HG03095 (cell line): ENCODE measurements around the gene PLEKHG5.

Experiments
- ATAC-seq: cut with Tn5 transposase; IDR thresholded peaks from one replicate; pipeline ENCODE4 v1.9.1; 2021; ENCODE audit warnings: moderate library complexity; ENCODE audit not compliant: unreplicated experiment

The PLEKHG5 gene

GRCh38 chr1:6477039-6477820 lies 14.2 kb downstream of the PLEKHG5 start:
- ATAC-seq: no peak

GRCh38 chr1:6476483-6476882 lies 15.0 kb downstream of the PLEKHG5 start:
- no peak for ATAC-seq

- no peak for ATAC-seq
Observed at GRCh38 chr1:6475381-6476133, 15.9 kb downstream of the PLEKHG5 start.

- no peak for ATAC-seq
Observed at GRCh38 chr1:6474815-6475282, 16.6 kb downstream of the PLEKHG5 start.

- no peak for ATAC-seq
Observed at GRCh38 chr1:6473974-6474814, 17.3 kb downstream of the PLEKHG5 start.

- ATAC-seq: no peak
Observed at GRCh38 chr1:6473156-6473555, 18.3 kb downstream of the PLEKHG5 start.

- ATAC-seq: no peak
Observed at GRCh38 chr1:6472391-6472790, 19.1 kb downstream of the PLEKHG5 start.

- no peak for ATAC-seq
Observed at GRCh38 chr1:6471970-6472368, 19.5 kb downstream of the PLEKHG5 start.

GRCh38 chr1:6471086-6471969 lies 20.1 kb downstream of the PLEKHG5 start:
- ATAC-seq: no peak

- ATAC-seq: no peak
Observed at GRCh38 chr1:6470132-6471085, 21.1 kb downstream of the PLEKHG5 start.

GRCh38 chr1:6468729-6469461 lies 22.6 kb downstream of the PLEKHG5 start:
- ATAC-seq: no peak

GRCh38 chr1:6467744-6468688 lies 23.5 kb downstream of the PLEKHG5 start:
- no peak for ATAC-seq

- no peak for ATAC-seq
Observed at GRCh38 chr1:6467224-6467623, 24.2 kb downstream of the PLEKHG5 start.

- ATAC-seq: no peak
Observed at GRCh38 chr1:6466751-6467150, 24.7 kb downstream of the PLEKHG5 start.

- no peak for ATAC-seq
Observed at GRCh38 chr1:6466023-6466422, 25.4 kb downstream of the PLEKHG5 start, which contains the start of gene TNFRSF25. Gene TNFRSF25, minus strand, starts transcription at chr1:6466173. Its CDS starts 66 bp downstream, at chr1:6466107.

GRCh38 chr1:6465461-6466005 lies 25.9 kb downstream of the PLEKHG5 start:
- ATAC-seq: no peak

- no peak for ATAC-seq
Observed at GRCh38 chr1:6464915-6465314, 26.6 kb downstream of the PLEKHG5 start.
